DND-41 (cell line): Measurements from ENCODE around the gene ADCY9.

Experiments
- CTCF ChIP-seq: IDR thresholded peaks from 2 replicates; pipeline ENCODE4 v1.5.1; 2012; ENCODE audit warnings: borderline replicate concordance, low read length, moderate library complexity, mild to moderate bottlenecking; ENCODE audit not compliant: poor library complexity, severe bottlenecking; ENCODE audit errors: extremely low read depth
- EZH2 ChIP-seq: IDR thresholded peaks from 3 replicates; pipeline ENCODE4 v1.6.1; 2012; ENCODE audit warnings: borderline replicate concordance, low read depth, mild to moderate bottlenecking, moderate library complexity, low read length, inconsistent platforms; ENCODE audit not compliant: severe bottlenecking

- TF ChIP-seq CTCF (no peak), EZH2 (no peak)
Measured at GRCh38 chr16:4057439-4057877, 58.8 kb downstream of the ADCY9 start.
